Adrenal gland (tissue), 12 donors: Measurements from ENCODE around the gene SCML1. TPM values are rescaled to one million over a fixed set of nuclear protein-coding genes. Genes with fewer than 3 reads are reported as not detected.

Source experiments
- DNase-seq, 7 donors: peaks; one replicate each; pipeline ENCODE4 v3.0.0-alpha.2; 2019 to 2020
- H3K27ac ChIP-seq, 5 donors: fragments of 200-600 bp; sonication (generic) in 4 of 5; 1 replicate in 3 of 5; 2 replicates in 2 of 5; pipeline versions ENCODE4 v1.5.1 to v1.8.0; 2016 to 2020; ENCODE audit warnings: mild to moderate bottlenecking in 1 of 5
- H3K27me3 ChIP-seq: fragments of 200-600 bp; 2 replicates; pipeline ENCODE4 v1.8.0; 2021
- H3K36me3 ChIP-seq, 2 donors: fragments of 200-600 bp; replicated peaks in 1 of 2; 1 replicate in 1 of 2; 2 replicates in 1 of 2; pipeline versions ENCODE4 v1.5.1 to v1.8.0; 2018 to 2022
- H3K4me1 ChIP-seq, 2 donors: fragments of 200-600 bp; replicated peaks in 1 of 2; 1 replicate in 1 of 2; 2 replicates in 1 of 2; pipeline versions ENCODE4 v1.5.1 to v1.8.0; 2018 to 2021
- H3K4me3 ChIP-seq, 4 donors: fragments of 200-600 bp; sonication (generic) in 3 of 4; one replicate each; pipeline ENCODE4 v1.5.1; 2016 to 2018
- H3K9me3 ChIP-seq, 3 donors: fragments of 200-600 bp; sonication (generic) in 1 of 3; replicated peaks in 1 of 3; 1 replicate in 2 of 3; 2 replicates in 1 of 3; pipeline versions ENCODE4 v1.5.1 to v1.8.0; 2016 to 2021
- CTCF ChIP-seq, 6 experiments: fragments of 450-650 bp in 4 of 6; fragments of 200-600 bp in 2 of 6; sonication (generic) in 1 of 6; IDR thresholded peaks; 1 replicate in 5 of 6; 2 replicates in 1 of 6; pipeline versions ENCODE4 v1.5.1 to v1.8.0; 2016 to 2021; ENCODE audit warnings: antibody characterized with exemption in 6 of 6, mild to moderate bottlenecking in 2 of 6, moderate library complexity in 1 of 6
- POLR2A ChIP-seq, 2 donors: fragments of 450-650 bp; IDR thresholded peaks; one replicate each; pipeline ENCODE4 v1.6.1; 2017; ENCODE audit warnings: antibody characterized with exemption in 2 of 2, mild to moderate bottlenecking in 2 of 2, moderate library complexity in 1 of 2
- WGBS, 4 donors: extraction: QIAGEN DNeasy Blood & Tissue Kit in 2 of 4; methylation state at CpG; one replicate each; pipeline versions ENCODE4 v1.1.5 to v1.1.7; 2013 to 2017; 5-methylcytosine and 5-hydroxymethylcytosine counted together
- intact Hi-C, 2 donors: fragments of 100-400 bp; cut with DNase I; formaldehyde crosslinking; loops; one replicate each; pipeline versions ENCODE4 v1.14.1 to v1.15.0; 2022 to 2023
- polyA plus RNA-seq, 3 donors: library from polyadenylated mRNA; stranded (reverse); fragments of 200-250 nt in 2 of 3; fragments of 350-450 nt in 1 of 3; fragmentation: Illumina TruSeq in 1 of 3; extraction: RNeasy Lipid Tissue Mini Kit (QIAGEN cat#74804) in 1 of 3; gene quantifications; one replicate each; pipeline ENCODE4 v1.2.3, GENCODE V29; 2013 to 2014
- total RNA-seq, 9 donors: library from RNA; depleted of rRNA in 4 of 9; stranded (reverse); fragments of >200 nt in 4 of 9; fragments of 120-200 nt in 1 of 9; fragmentation: NEBNext Ultra II Directional in 1 of 9; extraction: Animal tissue kit (Norgen Biotek cat#: 25700) in 1 of 9; gene quantifications; one replicate each; pipeline versions ENCODE4 v1.1.0 to v1.2.4, GENCODE V29; 2013 to 2023
- donor health status: healthy with polysubstance abuse.
- donor health status: Bipolar disorder and iron deficiency.
- donor health status: DM: yes; HTN: yes; CAD: no.
- donor health status: DM: no; HTN: no; CAD: no.
- donor health status: DM: no; HTN: no; CAD: no.
- donor health status: DM: yes; HTN: yes; CAD: no.

The SCML1 gene
- total and polyA plus RNA-seq, 12 donors: 5.4 to 41.2 (median 15.9) TPM

DNA sequence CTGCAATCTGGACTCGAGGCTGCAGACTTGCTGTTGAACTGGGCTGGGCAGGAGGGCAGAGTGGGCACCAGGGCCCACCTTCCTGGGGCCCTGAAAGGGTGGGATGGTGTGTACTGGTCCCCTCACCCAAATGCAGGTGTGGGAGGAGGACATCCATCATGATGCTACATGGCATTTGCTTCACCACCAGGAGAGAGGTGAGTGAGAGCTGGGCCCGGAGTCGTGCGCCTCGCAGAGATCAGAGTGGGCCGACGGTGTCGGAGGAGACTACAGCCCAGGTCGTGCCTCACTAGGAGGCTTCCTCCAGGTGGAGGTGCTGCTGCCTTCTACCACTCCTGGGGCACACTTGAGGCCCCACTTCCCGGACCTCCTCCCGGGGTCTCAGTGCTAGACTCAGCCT is 50.3 kb downstream of the SCML1 start:
- Histone ChIP-seq H3K27ac (no peak overlapping the region), H3K4me1 (no peaks in the 10 kb centered on the region), H3K27me3 (no peaks in the 10 kb centered on the region), H3K9me3 (no peaks in the 10 kb centered on the region), H3K36me3 (no peaks in the 10 kb centered on the region), H3K4me3 (no peak overlapping the region)
- TF ChIP-seq POLR2A (IDR thresholded peaks at IDR 0.05) (no peak), CTCF (IDR thresholded peaks at IDR 0.05) (no peak)
- no peak for DNase-seq
- WGBS, 4 donors: 81 to 89% (median 83%) methylated on average over 5 to 11 of the region's 11 CpGs
- intact Hi-C loops: loop anchor here in 1 of 2 donors (10.0 kb wide), 1 partner anchor 417 kb away; no protein-coding TSS in a partner anchor

- DNase-seq: peak; percentile 24 to 60 (median 31)
- H3K9me3 ChIP-seq: no peaks in the 10 kb centered on the region
- intact Hi-C loops: loop anchor here in 1 of 2 donors (10.0 kb wide), 1 partner anchor 416 kb away; no protein-coding TSS in a partner anchor
- no peak overlapping the region for H3K4me3 ChIP-seq
- WGBS, 4 donors: 0 to 9% (median 7%) methylated on average over 4 of the region's 4 CpGs
- H3K27ac ChIP-seq: no peak overlapping the region
- TF ChIP-seq CTCF (IDR thresholded peaks at IDR 0.05): peak; percentile 47 to 81 (median 72)
- no peak for TF ChIP-seq POLR2A (IDR thresholded peaks at IDR 0.05)
- H3K4me1 ChIP-seq: no peaks in the 10 kb centered on the region
- H3K27me3 ChIP-seq: no peaks in the 10 kb centered on the region
- H3K36me3 ChIP-seq: no peaks in the 10 kb centered on the region
Observed at GRCh38 chrX:17788439-17788838, 51.1 kb downstream of the SCML1 start.

DNA sequence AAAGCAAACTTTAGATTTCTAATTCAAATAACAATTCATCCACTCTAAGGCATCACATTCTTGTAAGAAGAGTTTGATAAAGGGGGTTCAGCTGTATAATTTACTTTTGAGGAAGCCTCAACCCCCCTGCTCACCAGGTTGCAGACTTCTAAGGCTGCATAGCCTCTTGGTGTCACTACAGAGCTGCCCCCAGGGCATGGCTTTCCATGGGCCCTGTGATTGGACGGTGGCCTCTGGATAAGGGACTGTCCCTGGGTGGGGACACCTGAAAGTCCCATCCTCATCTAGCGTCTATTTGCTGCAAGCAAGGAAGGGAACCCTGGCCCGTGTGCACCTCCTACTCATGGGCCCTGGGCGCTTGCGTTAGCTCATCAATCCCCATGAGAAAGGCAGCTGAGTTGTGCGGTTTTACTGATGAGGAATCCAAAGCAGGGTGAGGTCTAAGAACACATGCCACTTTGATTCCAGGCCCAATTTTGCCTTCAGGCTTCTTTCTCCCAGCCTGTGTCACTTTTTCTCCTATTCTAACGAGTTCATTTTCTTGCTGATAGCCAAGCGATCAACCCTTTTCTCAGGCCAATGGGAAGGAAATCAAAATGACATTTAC is 51.8 kb downstream of the SCML1 start:
- no peaks in the 10 kb centered on the region for H3K9me3 ChIP-seq
- no peaks in the 10 kb centered on the region for H3K4me1 ChIP-seq
- no peak for DNase-seq
- 73 to 86% (median 82%) methylated on average over 4 to 8 of the region's 8 CpGs for WGBS, 4 donors
- intact Hi-C loops: loop anchor here in 1 of 2 donors (10.0 kb wide), 1 partner anchor 416 kb away; no protein-coding TSS in a partner anchor
- no peak overlapping the region for H3K4me3 ChIP-seq
- H3K27me3 ChIP-seq: no peaks in the 10 kb centered on the region
- TF ChIP-seq POLR2A (IDR thresholded peaks at IDR 0.05): no peak
- no peak for TF ChIP-seq CTCF (IDR thresholded peaks at IDR 0.05)
- no peak overlapping the region for H3K27ac ChIP-seq
- no peaks in the 10 kb centered on the region for H3K36me3 ChIP-seq

DNA sequence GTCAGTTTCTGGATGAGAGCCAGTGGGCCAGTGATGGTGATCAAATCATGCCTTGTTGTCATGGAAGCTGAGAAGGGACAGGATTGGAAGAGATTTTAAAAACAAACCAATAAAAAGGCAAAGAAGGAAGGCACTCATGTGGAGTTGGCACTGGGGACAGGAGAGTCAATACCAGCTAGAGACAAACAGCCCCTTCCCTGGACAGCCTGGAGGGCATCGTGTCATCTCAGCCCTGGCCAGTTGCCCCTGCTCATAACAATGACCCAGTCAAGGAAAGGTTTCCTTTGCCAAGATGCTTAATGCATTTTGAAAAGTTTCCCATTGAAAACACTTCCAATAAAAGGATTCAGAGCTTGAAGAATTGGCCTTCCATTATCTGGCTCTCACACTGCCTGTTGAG is 55.5 kb downstream of the SCML1 start:
- H3K36me3 ChIP-seq: no peaks in the 10 kb centered on the region
- no peak overlapping the region for H3K27ac ChIP-seq
- H3K4me3 ChIP-seq: no peak overlapping the region
- no peak for DNase-seq
- no peaks in the 10 kb centered on the region for H3K9me3 ChIP-seq
- 19 to 40% (median 31%) methylated on average over 1 of the region's 1 CpG for WGBS, 4 donors
- H3K4me1 ChIP-seq: no peaks in the 10 kb centered on the region
- H3K27me3 ChIP-seq: no peaks in the 10 kb centered on the region
- TF ChIP-seq POLR2A (IDR thresholded peaks at IDR 0.05) (no peak), CTCF (IDR thresholded peaks at IDR 0.05) (no peak)
- intact Hi-C loops: no loop called here
